Loucy (cell line): ENCODE measurements around the gene VAV3.

Experiments used
- H2AFZ ChIP-seq: fragments of 200-600 bp; sonication (generic); 2 replicates; pipeline ENCODE4 v1.6.0; 2016; ENCODE audit warnings: antibody characterized with exemption, mild to moderate bottlenecking, low read length, moderate library complexity
- H3F3A ChIP-seq: fragments of 200-600 bp; 2 replicates; pipeline ENCODE4 v1.6.0; 2016; ENCODE audit warnings: antibody characterized with exemption, low read depth, mild to moderate bottlenecking
- H3K27me3 ChIP-seq: fragments of 200-600 bp; sonication (generic); 2 replicates; pipeline ENCODE4 v1.6.1; 2014; ENCODE audit warnings: low read length, mild to moderate bottlenecking; ENCODE audit not compliant: insufficient read depth, poor library complexity, severe bottlenecking
- H3K36me3 ChIP-seq: fragments of 200-600 bp; sonication (generic); 2 replicates; pipeline ENCODE4 v1.6.1; 2016; ENCODE audit warnings: low read length; ENCODE audit not compliant: insufficient read depth
- H3K4me1 ChIP-seq: fragments of 200-600 bp; sonication (generic); 2 replicates; pipeline ENCODE4 v1.5.1; 2014; ENCODE audit warnings: low read length, mild to moderate bottlenecking; ENCODE audit not compliant: insufficient read depth, poor library complexity, severe bottlenecking
- H3K4me2 ChIP-seq: fragments of 200-600 bp; sonication (generic); 2 replicates; pipeline ENCODE4 v1.6.0; 2014; ENCODE audit warnings: antibody characterized with exemption, low read length, low read depth, mild to moderate bottlenecking; ENCODE audit not compliant: poor library complexity, severe bottlenecking
- H3K4me3 ChIP-seq: fragments of 200-600 bp; sonication (generic); 2 replicates; pipeline ENCODE4 v1.5.1; 2014; ENCODE audit warnings: low read length, mild to moderate bottlenecking, mixed read lengths; ENCODE audit not compliant: poor library complexity, severe bottlenecking
- H3K79me2 ChIP-seq: fragments of 200-600 bp; sonication (generic); 2 replicates; pipeline ENCODE4 v1.6.1; 2014; ENCODE audit warnings: low read length; ENCODE audit not compliant: insufficient read depth
- H3K9ac ChIP-seq: fragments of 200-600 bp; sonication (generic); 2 replicates; pipeline ENCODE4 v1.6.0; 2014; ENCODE audit warnings: mild to moderate bottlenecking, low read depth, low read length, moderate library complexity; ENCODE audit not compliant: poor library complexity, severe bottlenecking
- H3K9me2 ChIP-seq: fragments of 200-600 bp; sonication (generic); replicated peaks from 2 replicates; pipeline ENCODE4 v1.6.1; 2016; ENCODE audit warnings: low read depth, low read length, mixed read lengths
- H3K9me3 ChIP-seq: fragments of 200-600 bp; sonication (generic); 2 replicates; pipeline ENCODE4 v1.6.1; 2014; ENCODE audit warnings: mild to moderate bottlenecking, antibody characterized with exemption, low read length, low read depth; ENCODE audit not compliant: insufficient read depth
- H4K20me1 ChIP-seq: fragments of 200-600 bp; sonication (generic); 2 replicates; pipeline ENCODE4 v1.6.0; 2014; ENCODE audit warnings: antibody characterized with exemption, low read length, mild to moderate bottlenecking; ENCODE audit not compliant: insufficient read depth, poor library complexity, severe bottlenecking
- CTCF ChIP-seq: fragments of 200-600 bp; sonication (generic); conservative IDR thresholded peaks from 2 replicates; pipeline ENCODE4 v1.5.1; 2014; ENCODE audit warnings: mild to moderate bottlenecking, antibody characterized with exemption, low read length
- EZH2phosphoT487 ChIP-seq: fragments of 200-600 bp; IDR thresholded peaks from 2 replicates; pipeline ENCODE4 v1.6.1; 2018; ENCODE audit warnings: antibody characterized with exemption, mild to moderate bottlenecking, moderate library complexity, borderline replicate concordance

VAV3 gene

DNA sequence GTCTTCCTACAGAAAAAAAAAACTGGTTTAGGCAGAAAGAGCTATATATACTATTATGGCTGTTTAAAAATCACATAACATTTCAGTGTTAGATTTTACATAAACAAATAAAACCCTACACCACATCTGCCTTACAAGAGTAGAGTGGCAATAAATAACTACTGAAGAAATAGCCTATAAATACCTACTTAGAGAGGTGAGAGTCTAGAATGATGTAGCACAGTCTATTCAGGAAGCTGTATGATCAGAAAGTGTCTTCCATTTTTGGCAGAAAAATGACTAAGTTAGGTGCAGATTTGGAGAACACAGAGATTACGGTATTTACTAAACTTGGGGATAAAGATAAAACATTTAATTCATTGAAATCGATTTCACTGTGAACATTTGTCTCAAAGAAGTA lies 75.5 kb downstream of the VAV3 start:
- H3K9ac ChIP-seq = no peak overlapping the region
- H2AFZ ChIP-seq = no peak overlapping the region
- H4K20me1 ChIP-seq = peaks cover 65% of the 10 kb centered on the region
- H3K4me2 ChIP-seq = no peak overlapping the region
- no peak overlapping the region for H3K4me3 ChIP-seq
- no peaks in the 10 kb centered on the region for H3K9me2 ChIP-seq
- H3K27me3 ChIP-seq = no peaks in the 10 kb centered on the region
- peaks cover 8% of the 10 kb centered on the region; the same call in 1 of the 2 replicates for H3K9me3 ChIP-seq
- no peaks in the 10 kb centered on the region for H3F3A ChIP-seq
- no peak for TF ChIP-seq CTCF
- TF ChIP-seq EZH2phosphoT487 = no peak
- H3K79me2 ChIP-seq = peaks cover 100% of the 10 kb centered on the region
- H3K4me1 ChIP-seq = peaks cover 39% of the 10 kb centered on the region
- H3K36me3 ChIP-seq = peaks cover 13% of the 10 kb centered on the region; the same call in 1 of the 2 replicates

DNA sequence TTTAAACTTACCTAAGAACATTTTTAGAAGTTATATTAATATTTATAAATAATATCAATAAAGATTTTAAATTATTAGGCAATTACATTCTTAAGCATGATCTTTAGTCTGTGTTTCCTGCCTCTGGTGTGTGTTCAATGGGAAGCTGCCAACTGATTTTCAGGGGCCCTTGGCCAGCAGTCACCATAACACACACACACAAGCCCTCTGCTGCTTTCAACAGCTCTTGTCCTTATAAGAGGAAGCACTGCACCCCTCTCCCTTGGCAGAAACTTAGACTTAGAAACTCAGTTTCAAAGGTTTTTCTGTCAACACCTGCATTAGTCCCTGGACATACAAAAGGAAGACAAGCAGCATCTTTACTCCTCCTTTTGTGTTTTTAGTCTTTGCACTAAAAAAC lies 81.4 kb downstream of the VAV3 start:
- Histone ChIP-seq H4K20me1 (peaks cover 85% of the 10 kb centered on the region), H3K9me2 (no peaks in the 10 kb centered on the region), H3K4me3 (no peak overlapping the region), H3K79me2 (peaks cover 99% of the 10 kb centered on the region), H3F3A (no peaks in the 10 kb centered on the region), H2AFZ (no peak overlapping the region), H3K9ac (no peak overlapping the region), H3K9me3 (no peaks in the 10 kb centered on the region), H3K4me1 (peaks cover 59% of the 10 kb centered on the region), H3K4me2 (peak overlapping the region; percentile 56), H3K36me3 (no peaks in the 10 kb centered on the region; the same call in 1 of the 2 replicates), H3K27me3 (no peaks in the 10 kb centered on the region)
- TF ChIP-seq CTCF (no peak), EZH2phosphoT487 (no peak)

- Histone ChIP-seq H3K4me3 (no peak overlapping the region), H3K9me3 (no peaks in the 10 kb centered on the region), H3K79me2 (peaks cover 99% of the 10 kb centered on the region), H3F3A (no peaks in the 10 kb centered on the region), H3K4me1 (peaks cover 64% of the 10 kb centered on the region), H3K4me2 (no peak overlapping the region), H3K9me2 (no peaks in the 10 kb centered on the region), H3K36me3 (peaks cover 1% of the 10 kb centered on the region; the same call in 1 of the 2 replicates), H3K9ac (no peak overlapping the region), H3K27me3 (no peaks in the 10 kb centered on the region), H4K20me1 (peaks cover 72% of the 10 kb centered on the region), H2AFZ (no peak overlapping the region)
- TF ChIP-seq CTCF (no peak), EZH2phosphoT487 (no peak)
Measured at GRCh38 chr1:107879927-107880326, 85.1 kb downstream of the VAV3 start.
